Common myeloid progenitor, CD34-positive (primary cell): ENCODE measurements around the gene GCNA.
"Not testable (repeated sequence)": the region's sequence is repeated elsewhere in the genome, so short reads cannot be mapped to it uniquely, and the experiment has no call there.

Source experiments
- CTCF ChIA-PET: fragments of 350-600 bp; sonication (Branson Sonifier 250); formaldehyde crosslinking; loops from one replicate; lab custom pipeline; 2021; ENCODE audit warnings: antibody characterized with exemption; lab: Charles Lee
- POLR2A ChIA-PET: fragments of 350-600 bp; sonication (Branson Sonifier 250); formaldehyde crosslinking; loops from one replicate; lab custom pipeline; 2021; ENCODE audit warnings: antibody characterized with exemption; lab: Charles Lee
- DNase-seq, 3 donors: peaks; one replicate each; pipeline versions ENCODE4 v3.0.0 to v3.0.0-alpha.2; 2013
- H3K27ac ChIP-seq, 2 experiments: 1 replicate in 1 of 2; 2 replicates in 1 of 2; pipeline ENCODE4 v1.7.0; 2013; ENCODE audit warnings: inconsistent platforms in 2 of 2, low read length in 2 of 2, mild to moderate bottlenecking in 2 of 2, low read depth in 1 of 2, moderate library complexity in 1 of 2; ENCODE audit not compliant: severe bottlenecking in 2 of 2, insufficient read depth in 1 of 2, poor library complexity in 1 of 2
- H3K27me3 ChIP-seq, 5 experiments: replicated peaks in 2 of 5; 1 replicate in 3 of 5; 2 replicates in 2 of 5; pipeline versions ENCODE4 v1.6.1 to v1.7.0; 2013; ENCODE audit warnings: low read length in 4 of 5, mild to moderate bottlenecking in 2 of 5, moderate library complexity in 2 of 5, inconsistent platforms in 1 of 5; ENCODE audit not compliant: insufficient read depth in 5 of 5, control insufficient read depth in 4 of 5
- H3K36me3 ChIP-seq, 4 experiments: 1 replicate in 2 of 4; 2 replicates in 2 of 4; pipeline versions ENCODE4 v1.6.1 to v1.7.0; 2013; ENCODE audit warnings: low read length in 3 of 4, control low read depth in 1 of 4, mild to moderate bottlenecking in 1 of 4; ENCODE audit not compliant: control insufficient read depth in 4 of 4, insufficient read depth in 4 of 4
- H3K4me1 ChIP-seq, 4 experiments: 1 replicate in 3 of 4; 2 replicates in 1 of 4; pipeline versions ENCODE4 v1.6.1 to v1.7.1; 2013; ENCODE audit warnings: low read length in 3 of 4, mild to moderate bottlenecking in 3 of 4, control low read depth in 1 of 4, inconsistent platforms in 1 of 4, moderate library complexity in 1 of 4; ENCODE audit not compliant: control insufficient read depth in 4 of 4, insufficient read depth in 4 of 4; ENCODE audit errors: control extremely low read depth in 1 of 4
- H3K4me3 ChIP-seq, 7 experiments: 1 replicate in 4 of 7; 2 replicates in 3 of 7; pipeline versions ENCODE4 v1.5.1 to v1.7.0; 2013; ENCODE audit warnings: mild to moderate bottlenecking in 7 of 7, low read length in 6 of 7, moderate library complexity in 6 of 7, inconsistent platforms in 2 of 7, low read depth in 2 of 7, control low read depth in 1 of 7; ENCODE audit not compliant: insufficient read depth in 4 of 7, control insufficient read depth in 1 of 7; ENCODE audit errors: extremely low read depth in 1 of 7
- H3K9me3 ChIP-seq, 5 experiments: 1 replicate in 4 of 5; 2 replicates in 1 of 5; pipeline versions ENCODE4 v1.6.1 to v1.7.1; 2013; ENCODE audit warnings: low read length in 4 of 5, mild to moderate bottlenecking in 2 of 5, inconsistent platforms in 1 of 5, low read depth in 1 of 5, moderate library complexity in 1 of 5; ENCODE audit not compliant: control insufficient read depth in 4 of 5, insufficient read depth in 2 of 5; ENCODE audit errors: control extremely low read depth in 1 of 5
- WGBS: methylation state at CpG from one replicate; pipeline ENCODE4 v1.1.5; 2013; ENCODE audit not compliant: insufficient coverage; 5-methylcytosine and 5-hydroxymethylcytosine counted together

Gene GCNA

DNA sequence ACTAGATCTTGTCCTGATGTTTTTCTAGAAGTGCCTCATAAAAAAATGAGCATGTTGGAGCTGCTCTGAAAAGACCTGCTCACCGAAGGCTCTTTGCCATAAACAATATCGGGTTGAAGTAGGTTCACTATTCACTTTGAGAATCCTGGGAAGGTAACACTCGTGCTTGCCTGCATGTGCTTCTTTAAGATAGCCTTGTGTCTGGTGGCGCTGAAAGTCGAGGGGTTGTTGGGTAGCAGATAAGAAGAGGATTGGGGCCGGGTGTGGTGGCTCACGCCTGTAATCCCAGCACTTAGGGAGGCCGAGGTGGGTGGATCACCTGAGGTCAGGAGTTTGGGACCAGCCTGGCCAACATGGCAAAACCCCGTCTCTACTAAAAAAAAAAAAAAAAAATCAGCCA lies 33.5 kb downstream of the GCNA start:
- POLR2A ChIA-PET: interaction anchor here (0.6 kb wide), 1 partner anchor 96 kb away, joined by 5 read pairs; no protein-coding TSS in a partner anchor
- H3K9me3 ChIP-seq, H3K27me3 ChIP-seq, H3K4me1 ChIP-seq, CTCF ChIA-PET, H3K27ac ChIP-seq, H3K4me3 ChIP-seq, DNase-seq: not testable (repeated sequence)
- WGBS: 78% methylated on average over 5 of the region's 9 CpGs
- H3K36me3 ChIP-seq: peaks cover 3 to 35% (median 17%) of the 10 kb centered on the region in 4 experiments

- Histone ChIP-seq H3K4me1 (peaks cover 0 to 4% (median 0%) of the 10 kb centered on the region in 4 experiments), H3K36me3 (peaks cover 1 to 35% (median 17%) of the 10 kb centered on the region in 4 experiments), H3K4me3 (no peak overlapping the region), H3K27me3 (no peaks in the 10 kb centered on the region), H3K9me3 (no peaks in the 10 kb centered on the region), H3K27ac (no peak overlapping the region)
- ChIA-PET POLR2A (interaction anchor here (0.6 kb wide), 1 partner anchor 97 kb away, joined by 5 read pairs; no protein-coding TSS in a partner anchor), CTCF (no interaction called here)
- no peak for DNase-seq
- 90% methylated on average over 2 of the region's 8 CpGs for WGBS
Measured at GRCh38 chrX:71612256-71612655, 34.0 kb downstream of the GCNA start.

DNA sequence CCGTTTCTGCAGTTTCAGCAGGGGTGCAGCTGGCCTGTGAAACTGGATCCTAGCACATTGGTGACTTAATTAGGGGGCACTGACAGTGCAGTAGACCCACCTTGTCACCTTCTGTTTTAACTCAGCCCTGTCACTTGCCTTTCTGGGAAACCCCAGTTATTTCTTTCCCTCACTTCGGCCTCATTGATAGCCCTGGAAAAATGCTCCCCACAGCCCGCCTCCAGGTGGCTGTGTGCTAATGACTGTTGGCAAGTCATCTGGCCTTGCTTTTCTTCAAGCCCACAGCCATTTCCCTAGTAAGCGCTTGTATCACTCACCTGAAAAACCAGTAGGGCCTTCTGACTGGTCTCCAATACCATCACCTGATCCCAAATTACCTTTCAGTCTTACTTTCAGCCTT lies 36.8 kb downstream of the GCNA start:
- Histone ChIP-seq H3K27me3 (peaks cover 0 to 4% (median 0%) of the 10 kb centered on the region in 5 experiments), H3K27ac (no peak overlapping the region), H3K4me1 (peaks cover 10 to 32% (median 25%) of the 10 kb centered on the region in 4 experiments), H3K4me3 (no peak overlapping the region), H3K9me3 (no peaks in the 10 kb centered on the region), H3K36me3 (peaks cover 0 to 20% (median 11%) of the 10 kb centered on the region in 4 experiments)
- DNase-seq: no peak
- WGBS: 90% methylated on average over 3 of the region's 4 CpGs
- POLR2A ChIA-PET: no interaction called here
- CTCF ChIA-PET: no interaction called here

DNA sequence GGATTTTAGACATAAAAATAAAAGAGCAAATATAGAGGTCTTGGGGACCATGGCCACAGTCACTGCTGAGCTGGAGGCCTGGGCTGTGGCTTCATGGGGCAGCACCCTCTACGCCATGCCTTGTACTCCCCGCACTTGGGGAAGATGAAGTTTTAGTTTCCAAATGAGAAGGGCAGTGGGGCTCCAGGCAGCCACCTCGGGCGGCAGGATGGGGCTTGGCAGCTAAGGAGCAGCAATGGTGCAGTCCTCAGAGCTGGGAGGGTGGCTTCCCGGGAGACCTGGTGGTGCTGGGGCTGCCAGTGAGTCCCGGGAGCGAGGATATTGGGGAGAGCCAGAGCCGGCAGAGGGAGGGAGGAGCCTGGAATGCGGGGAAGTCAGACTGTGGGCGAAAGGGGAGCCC lies 37.7 kb downstream of the GCNA start:
- no peak for DNase-seq
- Histone ChIP-seq H3K4me1 (peaks cover 10 to 34% (median 28%) of the 10 kb centered on the region in 4 experiments), H3K4me3 (no peak overlapping the region), H3K27ac (no peak overlapping the region), H3K36me3 (peaks cover 0 to 16% (median 8%) of the 10 kb centered on the region in 4 experiments), H3K27me3 (peaks cover 0 to 4% (median 0%) of the 10 kb centered on the region in 5 experiments), H3K9me3 (no peaks in the 10 kb centered on the region)
- WGBS: 90% methylated on average over 8 of the region's 10 CpGs
- POLR2A ChIA-PET: no interaction called here
- CTCF ChIA-PET: no interaction called here

DNA sequence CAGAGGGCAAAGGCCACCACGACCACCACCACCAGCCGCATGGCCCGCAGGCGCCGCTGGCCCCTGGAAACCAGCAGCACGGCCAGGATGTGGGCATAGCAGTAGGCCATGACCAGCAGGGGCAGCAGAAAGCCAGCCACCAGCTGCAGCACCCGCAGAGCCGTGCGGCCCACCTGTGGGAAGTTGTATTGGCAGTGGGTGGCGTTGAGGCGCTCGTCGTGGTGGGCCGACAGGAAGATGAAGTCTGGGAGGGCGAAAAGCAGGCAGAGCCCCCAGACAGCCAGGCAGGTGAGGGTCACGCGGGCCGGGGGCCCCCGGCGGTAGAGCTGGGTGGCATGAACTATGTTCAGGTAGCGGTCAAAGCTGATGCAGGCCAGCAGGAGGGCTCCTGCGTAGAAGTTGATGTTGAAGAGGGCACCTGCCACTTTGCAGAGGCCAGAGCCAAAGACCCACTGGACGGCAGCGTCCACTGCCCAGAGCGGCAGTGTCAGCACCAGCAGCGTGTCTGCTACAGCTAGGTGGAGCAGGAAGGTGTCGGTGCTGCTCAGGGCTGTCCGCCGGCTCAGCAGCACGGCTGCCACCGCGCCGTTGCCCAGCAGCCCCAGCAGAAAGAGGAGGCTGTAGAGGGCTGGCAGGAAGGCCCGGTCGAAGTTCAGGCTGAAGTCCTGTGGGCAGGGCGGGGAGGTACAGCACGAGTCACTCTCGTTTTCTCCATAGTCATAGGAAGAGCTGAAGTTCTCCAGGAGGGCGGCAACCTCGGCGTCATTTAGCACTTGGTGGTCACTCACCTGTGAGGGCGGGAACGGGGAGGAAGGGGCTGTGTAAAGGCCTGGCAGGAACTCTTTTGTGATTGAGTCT lies 38.7 kb downstream of the GCNA start:
- Histone ChIP-seq H3K27ac (no peak overlapping the region), H3K27me3 (peaks cover 0 to 4% (median 0%) of the 10 kb centered on the region in 5 experiments), H3K9me3 (no peaks in the 10 kb centered on the region), H3K4me1 (peaks cover 10 to 34% (median 28%) of the 10 kb centered on the region in 4 experiments), H3K4me3 (no peak overlapping the region), H3K36me3 (peaks cover 0 to 10% (median 4%) of the 10 kb centered on the region in 4 experiments)
- DNase-seq: no peak
- 93% methylated on average over 39 of the region's 43 CpGs for WGBS
- POLR2A ChIA-PET: interaction anchor here (0.6 kb wide), 1 partner anchor 82 kb away, joined by 3 read pairs; no protein-coding TSS in a partner anchor
- CTCF ChIA-PET: no interaction called here

DNA sequence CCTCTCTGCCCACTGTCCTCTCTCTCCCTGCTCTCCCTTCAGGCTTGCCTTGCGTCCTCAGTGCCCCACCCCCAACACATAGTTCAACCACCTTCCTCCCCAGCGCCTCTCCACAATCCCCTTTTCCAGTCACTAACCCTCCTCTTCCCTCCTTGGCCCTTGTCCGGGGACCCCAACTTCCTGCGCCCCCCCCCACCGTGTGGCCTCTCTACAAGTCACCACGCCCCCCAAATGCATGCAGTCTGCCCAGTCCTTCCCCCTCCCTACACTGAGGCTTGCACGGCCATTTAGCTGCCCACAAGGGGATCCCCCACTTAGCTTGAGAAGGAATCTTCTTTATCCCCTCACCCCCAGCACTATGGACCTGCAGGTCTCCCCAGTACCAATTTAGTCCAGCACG lies 39.5 kb downstream of the GCNA start:
- Histone ChIP-seq H3K27ac (no peak overlapping the region), H3K27me3 (peaks cover 0 to 4% (median 0%) of the 10 kb centered on the region in 5 experiments), H3K36me3 (peaks cover 0 to 4% (median 3%) of the 10 kb centered on the region in 4 experiments), H3K4me1 (peaks cover 10 to 40% (median 32%) of the 10 kb centered on the region in 4 experiments), H3K4me3 (no peak overlapping the region), H3K9me3 (no peaks in the 10 kb centered on the region)
- DNase-seq: no peak
- CTCF ChIA-PET: interaction anchor here (0.8 to 1.2 kb wide), 2 partner anchors 12 to 34 kb away, joined by 3 to 5 read pairs; no protein-coding TSS in a partner anchor
- 85% methylated on average over 4 of the region's 8 CpGs for WGBS
- POLR2A ChIA-PET: no interaction called here

- H3K9me3 ChIP-seq: no peaks in the 10 kb centered on the region
- peaks cover 10 to 45% (median 38%) of the 10 kb centered on the region in 4 experiments for H3K4me1 ChIP-seq
- peaks cover 0 to 4% (median 2%) of the 10 kb centered on the region in 4 experiments for H3K36me3 ChIP-seq
- peaks cover 0 to 4% (median 0%) of the 10 kb centered on the region in 5 experiments for H3K27me3 ChIP-seq
- H3K27ac ChIP-seq: no peak within 1 kb of the TSS
- WGBS: 64% methylated on average over 4 of the region's 4 CpGs
- peak within 1 kb of the TSS in 1 of 7 experiments; percentile 22 for H3K4me3 ChIP-seq
- DNase-seq: peak; percentile 37 to 74 (median 72)
- ChIA-PET CTCF (interaction anchor here (0.8 to 1.2 kb wide), 2 partner anchors 11 to 34 kb away, joined by 3 to 5 read pairs; no protein-coding TSS in a partner anchor), POLR2A (no interaction called here)
Measured at GRCh38 chrX:71618303-71618721, 40.1 kb downstream of the GCNA start, which contains the start of gene CXCR3. Gene CXCR3, minus strand, starts transcription at chrX:71618511. Its CDS starts 62 bp downstream, at chrX:71618449.
